ENCODE results near the gene APOBEC3F.

Gene APOBEC3F

GRCh38 chr22:39095971-39096370, 55.3 kb downstream of the APOBEC3F start:
- DNase-seq, result no peak

- DNase-seq, result no peak
These were observed 56.7 kb downstream of the APOBEC3F start, which contains the start of gene APOBEC3H for GRCh38 chr22:39097098-39098020. TSS of gene APOBEC3H (plus strand) at chr22:39097244. CDS start at chr22:39100279, 3,035 bp downstream.

GRCh38 chr22:39098026-39098425, 57.4 kb downstream of the APOBEC3F start:
- DNase-seq, result no peak

- DNase-seq, result no peak
These were observed 57.9 kb downstream of the APOBEC3F start for GRCh38 chr22:39098576-39098975.

GRCh38 chr22:39101226-39101625, 60.6 kb downstream of the APOBEC3F start:
- DNase-seq, result no peak

- DNase-seq, result no peak
These were observed 62.8 kb downstream of the APOBEC3F start for GRCh38 chr22:39103431-39103830.
